ENCODE data around the gene CCR8.

DNA sequence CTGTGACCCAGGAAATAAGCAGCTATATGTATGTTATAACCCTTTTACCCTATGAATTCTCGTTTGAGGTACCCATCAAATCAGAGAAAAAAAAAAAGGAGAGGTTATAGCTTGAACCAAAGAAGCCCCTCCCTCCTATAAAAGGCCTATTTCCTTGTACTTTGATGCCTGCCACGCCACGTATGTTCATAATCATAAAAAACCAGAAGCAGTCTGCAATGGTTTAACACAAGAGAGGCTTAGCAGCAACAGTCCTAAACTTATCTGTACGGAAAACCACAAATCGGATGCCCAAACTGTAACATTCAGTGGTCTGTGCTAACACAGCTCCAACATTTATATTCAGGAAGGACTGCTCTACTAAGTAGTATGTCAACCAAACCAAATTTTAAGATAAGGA lies 21.2 kb downstream of the CCR8 start:
- TF ChIP-seq, protein P1, sequence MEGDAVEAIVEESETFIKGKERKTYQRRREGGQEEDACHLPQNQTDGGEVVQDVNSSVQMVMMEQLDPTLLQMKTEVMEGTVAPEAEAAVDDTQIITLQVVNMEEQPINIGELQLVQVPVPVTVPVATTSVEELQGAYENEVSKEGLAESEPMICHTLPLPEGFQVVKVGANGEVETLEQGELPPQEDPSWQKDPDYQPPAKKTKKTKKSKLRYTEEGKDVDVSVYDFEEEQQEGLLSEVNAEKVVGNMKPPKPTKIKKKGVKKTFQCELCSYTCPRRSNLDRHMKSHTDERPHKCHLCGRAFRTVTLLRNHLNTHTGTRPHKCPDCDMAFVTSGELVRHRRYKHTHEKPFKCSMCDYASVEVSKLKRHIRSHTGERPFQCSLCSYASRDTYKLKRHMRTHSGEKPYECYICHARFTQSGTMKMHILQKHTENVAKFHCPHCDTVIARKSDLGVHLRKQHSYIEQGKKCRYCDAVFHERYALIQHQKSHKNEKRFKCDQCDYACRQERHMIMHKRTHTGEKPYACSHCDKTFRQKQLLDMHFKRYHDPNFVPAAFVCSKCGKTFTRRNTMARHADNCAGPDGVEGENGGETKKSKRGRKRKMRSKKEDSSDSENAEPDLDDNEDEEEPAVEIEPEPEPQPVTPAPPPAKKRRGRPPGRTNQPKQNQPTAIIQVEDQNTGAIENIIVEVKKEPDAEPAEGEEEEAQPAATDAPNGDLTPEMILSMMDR (IDR thresholded peaks at IDR 0.05; ENCODE audit: borderline replicate concordance, extremely low read depth, low read length, poor library complexity, severe bottlenecking), result no peak
- no peak for TF ChIP-seq EZH2 (IDR thresholded peaks at IDR 0.05; ENCODE audit: borderline replicate concordance, low read depth, low read length, severe bottlenecking)
